ENCODE measurements around the gene PSMA5. TPM values are rescaled to one million over a fixed set of nuclear protein-coding genes. Genes with fewer than 3 reads are reported as not detected.

Gene PSMA5
- total and polyA plus RNA-seq, 2 of the 13 experiments (the other 11 are each of a cell fraction or from before 2014, with no cell fraction given): 140 to 169 TPM

DNA sequence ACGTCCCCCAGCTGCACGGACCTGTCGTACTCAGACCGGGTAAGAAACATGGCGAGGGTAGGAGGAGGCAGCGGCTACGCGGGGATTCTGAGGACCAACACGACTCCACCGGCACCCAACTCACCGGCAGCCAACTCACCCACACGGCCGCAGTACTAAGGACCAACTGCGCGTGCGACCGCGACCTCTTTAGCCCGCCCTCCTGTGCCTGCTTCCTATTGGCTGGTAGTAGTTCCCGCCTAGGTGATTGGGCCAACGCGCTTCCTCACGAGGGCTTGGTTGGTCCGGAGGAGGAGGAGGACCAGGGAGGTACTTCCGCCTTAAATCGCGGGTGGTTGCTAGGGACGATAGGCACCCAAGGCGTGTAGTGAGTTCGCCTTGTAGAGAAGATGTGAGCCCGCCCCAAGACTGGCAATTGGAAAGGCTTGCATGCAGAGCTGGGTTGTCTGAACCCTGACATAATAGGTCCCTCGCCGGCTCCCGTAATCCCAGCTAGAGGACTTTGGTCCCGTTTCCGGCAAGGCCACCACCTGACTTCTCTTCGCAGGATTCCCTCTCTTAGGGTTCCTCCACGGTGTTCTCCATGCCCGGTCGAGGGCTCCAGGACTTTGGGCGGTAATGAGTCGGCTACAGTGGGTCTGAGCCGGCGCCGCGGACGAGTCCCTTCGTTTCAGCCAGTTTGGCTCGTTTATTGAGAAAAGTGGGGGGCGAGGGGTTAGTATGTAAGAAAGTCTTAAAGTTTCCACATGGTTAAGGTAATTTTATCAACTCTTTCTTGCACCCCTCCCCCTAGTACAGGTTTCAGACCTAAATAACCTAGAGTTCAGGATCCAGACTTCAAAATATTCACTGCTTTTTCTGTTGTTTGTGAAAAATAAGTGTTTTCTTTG lies at the start of gene PSMA5 (continued):
- TF ChIP-seq, protein P1, sequence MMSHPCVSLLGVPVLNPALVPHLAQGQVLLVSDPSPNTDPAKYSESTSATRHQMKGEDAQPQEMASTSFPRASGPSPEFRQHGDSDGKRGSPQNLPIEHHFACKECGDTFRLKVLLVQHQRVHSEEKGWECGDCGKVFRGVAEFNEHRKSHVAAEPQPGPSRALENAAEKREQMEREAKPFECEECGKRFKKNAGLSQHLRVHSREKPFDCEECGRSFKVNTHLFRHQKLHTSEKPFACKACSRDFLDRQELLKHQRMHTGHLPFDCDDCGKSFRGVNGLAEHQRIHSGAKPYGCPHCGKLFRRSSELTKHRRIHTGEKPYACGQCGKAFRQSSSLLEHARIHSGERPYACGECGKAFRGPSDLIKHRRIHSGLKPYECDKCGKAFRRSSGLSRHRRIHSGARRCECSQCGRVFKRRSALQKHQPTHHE (CRISPR knock-in tag; IDR thresholded peaks at IDR 0.05; ENCODE audit: borderline replicate concordance): peak; percentile 94
- TF ChIP-seq, protein P2, sequence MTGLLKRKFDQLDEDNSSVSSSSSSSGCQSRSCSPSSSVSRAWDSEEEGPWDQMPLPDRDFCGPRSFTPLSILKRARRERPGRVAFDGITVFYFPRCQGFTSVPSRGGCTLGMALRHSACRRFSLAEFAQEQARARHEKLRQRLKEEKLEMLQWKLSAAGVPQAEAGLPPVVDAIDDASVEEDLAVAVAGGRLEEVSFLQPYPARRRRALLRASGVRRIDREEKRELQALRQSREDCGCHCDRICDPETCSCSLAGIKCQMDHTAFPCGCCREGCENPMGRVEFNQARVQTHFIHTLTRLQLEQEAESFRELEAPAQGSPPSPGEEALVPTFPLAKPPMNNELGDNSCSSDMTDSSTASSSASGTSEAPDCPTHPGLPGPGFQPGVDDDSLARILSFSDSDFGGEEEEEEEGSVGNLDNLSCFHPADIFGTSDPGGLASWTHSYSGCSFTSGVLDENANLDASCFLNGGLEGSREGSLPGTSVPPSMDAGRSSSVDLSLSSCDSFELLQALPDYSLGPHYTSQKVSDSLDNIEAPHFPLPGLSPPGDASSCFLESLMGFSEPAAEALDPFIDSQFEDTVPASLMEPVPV (CRISPR knock-in tag; IDR thresholded peaks at IDR 0.05): 0 out of 2 replicates have a peak, but pooled peaks have one; percentile 35
- TF ChIP-seq ZNF24 (IDR thresholded peaks at IDR 0.05) (0 out of 2 replicates have a peak, but pooled peaks have one; percentile 3), ZNF772 (CRISPR knock-in tag; IDR thresholded peaks at IDR 0.05) (peak; percentile 87), SIX1 (CRISPR knock-in tag; IDR thresholded peaks at IDR 0.05; ENCODE audit: borderline replicate concordance) (0 out of 2 replicates have a peak, but pooled peaks have one; percentile 5), ZNF749 (CRISPR knock-in tag; IDR thresholded peaks at IDR 0.05; ENCODE audit: borderline replicate concordance) (peak; percentile 66), ZNF773 (CRISPR knock-in tag; IDR thresholded peaks at IDR 0.05; ENCODE audit: borderline replicate concordance) (no peak), ZNF660 (CRISPR knock-in tag; IDR thresholded peaks at IDR 0.05; ENCODE audit: borderline replicate concordance, low read depth) (no peak), SIN3B (IDR thresholded peaks at IDR 0.05; ENCODE audit: low read length) (no peak), HOXA5 (CRISPR knock-in tag; IDR thresholded peaks at IDR 0.05) (peak; percentile 27), ZFX (CRISPR knock-in tag; IDR thresholded peaks at IDR 0.05; ENCODE audit: low read depth) (peak; percentile 94), HOXA7 (CRISPR knock-in tag; IDR thresholded peaks at IDR 0.05) (no peak), ZNF543 (CRISPR knock-in tag; IDR thresholded peaks at IDR 0.05) (peak; percentile 22; the same call in 1 of the 2 replicates), THYN1 (CRISPR knock-in tag; IDR thresholded peaks at IDR 0.05; ENCODE audit: borderline replicate concordance, low read depth) (no peak), FOXK2 (IDR thresholded peaks at IDR 0.05) (no peak), CREB1 (IDR thresholded peaks at IDR 0.05) (peak; percentile 64), CREB1 (CRISPR knock-in tag; IDR thresholded peaks at IDR 0.05) (peak; percentile 89), ZNF350 (CRISPR knock-in tag; IDR thresholded peaks at IDR 0.05; ENCODE audit: borderline replicate concordance, low read depth) (peak; percentile 65; the same call in 1 of the 2 replicates)
- TF ChIP-seq, protein P3, sequence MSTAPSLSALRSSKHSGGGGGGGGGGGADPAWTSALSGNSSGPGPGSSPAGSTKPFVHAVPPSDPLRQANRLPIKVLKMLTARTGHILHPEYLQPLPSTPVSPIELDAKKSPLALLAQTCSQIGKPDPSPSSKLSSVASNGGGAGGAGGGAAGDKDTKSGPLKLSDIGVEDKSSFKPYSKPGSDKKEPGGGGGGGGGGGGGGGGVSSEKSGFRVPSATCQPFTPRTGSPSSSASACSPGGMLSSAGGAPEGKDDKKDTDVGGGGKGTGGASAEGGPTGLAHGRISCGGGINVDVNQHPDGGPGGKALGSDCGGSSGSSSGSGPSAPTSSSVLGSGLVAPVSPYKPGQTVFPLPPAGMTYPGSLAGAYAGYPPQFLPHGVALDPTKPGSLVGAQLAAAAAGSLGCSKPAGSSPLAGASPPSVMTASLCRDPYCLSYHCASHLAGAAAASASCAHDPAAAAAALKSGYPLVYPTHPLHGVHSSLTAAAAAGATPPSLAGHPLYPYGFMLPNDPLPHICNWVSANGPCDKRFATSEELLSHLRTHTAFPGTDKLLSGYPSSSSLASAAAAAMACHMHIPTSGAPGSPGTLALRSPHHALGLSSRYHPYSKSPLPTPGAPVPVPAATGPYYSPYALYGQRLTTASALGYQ (CRISPR knock-in tag; IDR thresholded peaks at IDR 0.05): no peak
- TF ChIP-seq, protein P4, sequence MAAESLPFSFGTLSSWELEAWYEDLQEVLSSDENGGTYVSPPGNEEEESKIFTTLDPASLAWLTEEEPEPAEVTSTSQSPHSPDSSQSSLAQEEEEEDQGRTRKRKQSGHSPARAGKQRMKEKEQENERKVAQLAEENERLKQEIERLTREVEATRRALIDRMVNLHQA (CRISPR knock-in tag; IDR thresholded peaks at IDR 0.05): no peak
- TF ChIP-seq, protein P5, sequence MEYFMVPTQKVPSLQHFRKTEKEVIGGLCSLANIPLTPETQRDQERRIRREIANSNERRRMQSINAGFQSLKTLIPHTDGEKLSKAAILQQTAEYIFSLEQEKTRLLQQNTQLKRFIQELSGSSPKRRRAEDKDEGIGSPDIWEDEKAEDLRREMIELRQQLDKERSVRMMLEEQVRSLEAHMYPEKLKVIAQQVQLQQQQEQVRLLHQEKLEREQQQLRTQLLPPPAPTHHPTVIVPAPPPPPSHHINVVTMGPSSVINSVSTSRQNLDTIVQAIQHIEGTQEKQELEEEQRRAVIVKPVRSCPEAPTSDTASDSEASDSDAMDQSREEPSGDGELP (IDR thresholded peaks at IDR 0.05; ENCODE audit: borderline replicate concordance, low read depth): peak; percentile 64; the same call in 1 of the 2 replicates
